ENCODE data around the gene MYO5C. TPM values are rescaled to one million over a fixed set of nuclear protein-coding genes. Genes with fewer than 3 reads are reported as not detected.

MYO5C gene
- total and polyA plus RNA-seq, 2 donors (not counting 3 experiments of a cell fraction or from before 2014, with no cell fraction given), result 7.5 to 19.4 TPM

DNA sequence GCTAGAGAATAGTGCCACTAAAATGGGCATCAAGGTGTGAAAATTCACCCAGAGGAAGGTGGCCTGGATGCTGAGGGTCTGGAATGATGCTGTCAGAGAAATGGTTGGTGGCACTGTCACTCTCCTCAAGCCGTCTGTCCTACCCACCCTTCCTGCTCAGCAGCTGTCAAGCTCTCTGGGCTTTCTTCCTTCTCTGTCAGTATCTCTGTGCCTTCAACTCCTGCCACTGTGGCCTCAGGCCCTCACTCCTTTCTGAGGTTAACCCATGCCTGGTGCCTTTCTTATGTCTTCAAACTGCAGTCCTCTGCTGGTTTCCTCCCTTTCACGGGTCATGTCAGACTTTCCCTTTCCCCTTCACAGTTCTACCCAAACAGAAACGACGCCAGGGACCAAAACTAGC is 4.4 kb downstream of the MYO5C start:
- Histone ChIP-seq H3K27ac (ENCODE audit: insufficient read depth, low read depth, low read length) (no peak overlapping the region), H2AFZ (ENCODE audit: low read depth, low read length) (no peak overlapping the region), H3K27me3 (ENCODE audit: control insufficient read depth in 2 of 2, insufficient read depth in 2 of 2, low read length in 2 of 2) (peaks cover 0 to 3% of the 10 kb centered on the region in 2 experiments), H3K4me3 (replicated peaks in 1 of 3; ENCODE audit: insufficient read depth in 1 of 3, low read depth in 1 of 3, low read length in 3 of 3) (no peak overlapping the region), H4K20me1 (replicated peaks; ENCODE audit: control insufficient read depth, extremely low read depth, insufficient read depth, low read length) (no peaks in the 10 kb centered on the region), H3K4me2 (ENCODE audit: insufficient read depth, low read length) (no peak overlapping the region), H3K9ac (replicated peaks; ENCODE audit: extremely low read depth, insufficient read depth, low read length) (no peak overlapping the region), H3K4me1 (ENCODE audit: control insufficient read depth, extremely low read depth, insufficient read depth, low read length) (peaks cover 7% of the 10 kb centered on the region), H3K79me2 (ENCODE audit: control insufficient read depth, insufficient read depth, low read length) (no peaks in the 10 kb centered on the region), H3K36me3 (ENCODE audit: control insufficient read depth in 2 of 2, extremely low read depth in 1 of 2, insufficient read depth in 2 of 2, low read length in 2 of 2) (no peaks in the 10 kb centered on the region), H3K9me1 (replicated peaks; ENCODE audit: control insufficient read depth, extremely low read depth, insufficient read depth, low read length) (no peaks in the 10 kb centered on the region), H3K9me3 (replicated peaks; ENCODE audit: control insufficient read depth, insufficient read depth, low read length) (no peaks in the 10 kb centered on the region)
- intact Hi-C loops (cut with micrococcal nuclease) (no loop called here), dilution Hi-C loops (cut with MboI; ENCODE audit: extremely low pct_ligation_motif_present, low sequenced_read_pairs) (no loop called here)
- ChIA-PET CTCF (interaction anchor here (0.9 to 1.7 kb wide), 3 partner anchors 13 to 107 kb away, joined by 3 to 4 read pairs (median 3); no protein-coding TSS in a partner anchor), POLR2A (no interaction called here)
- BruUV-seq (replicated peaks), result no TSS peak
- FAIRE-seq (no peak), DNase-seq (ENCODE audit: low read depth, low spot score) (no peak)
- TF ChIP-seq JUN (IDR thresholded peaks at IDR 0.05; ENCODE audit: borderline replicate concordance, insufficient read depth, insufficient read length, low read depth), result no peak
- TF ChIP-seq EZH2 (IDR thresholded peaks at IDR 0.05; ENCODE audit: borderline replicate concordance, low read depth, low read length, severe bottlenecking), result no peak
- no peak for TF ChIP-seq POLR2AphosphoS5 (IDR thresholded peaks at IDR 0.05; ENCODE audit: insufficient read depth, low read depth, low read length)
- TF ChIP-seq, protein P1, sequence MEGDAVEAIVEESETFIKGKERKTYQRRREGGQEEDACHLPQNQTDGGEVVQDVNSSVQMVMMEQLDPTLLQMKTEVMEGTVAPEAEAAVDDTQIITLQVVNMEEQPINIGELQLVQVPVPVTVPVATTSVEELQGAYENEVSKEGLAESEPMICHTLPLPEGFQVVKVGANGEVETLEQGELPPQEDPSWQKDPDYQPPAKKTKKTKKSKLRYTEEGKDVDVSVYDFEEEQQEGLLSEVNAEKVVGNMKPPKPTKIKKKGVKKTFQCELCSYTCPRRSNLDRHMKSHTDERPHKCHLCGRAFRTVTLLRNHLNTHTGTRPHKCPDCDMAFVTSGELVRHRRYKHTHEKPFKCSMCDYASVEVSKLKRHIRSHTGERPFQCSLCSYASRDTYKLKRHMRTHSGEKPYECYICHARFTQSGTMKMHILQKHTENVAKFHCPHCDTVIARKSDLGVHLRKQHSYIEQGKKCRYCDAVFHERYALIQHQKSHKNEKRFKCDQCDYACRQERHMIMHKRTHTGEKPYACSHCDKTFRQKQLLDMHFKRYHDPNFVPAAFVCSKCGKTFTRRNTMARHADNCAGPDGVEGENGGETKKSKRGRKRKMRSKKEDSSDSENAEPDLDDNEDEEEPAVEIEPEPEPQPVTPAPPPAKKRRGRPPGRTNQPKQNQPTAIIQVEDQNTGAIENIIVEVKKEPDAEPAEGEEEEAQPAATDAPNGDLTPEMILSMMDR (IDR thresholded peaks at IDR 0.05; ENCODE audit: extremely low read depth in 1 of 2, insufficient read depth in 1 of 2, low read depth in 1 of 2, low read length in 2 of 2), result no peak
- no peak for TF ChIP-seq POLR2A (IDR thresholded peaks at IDR 0.05; ENCODE audit: low read depth, low read length)
- TF ChIP-seq FOS (IDR thresholded peaks at IDR 0.05; ENCODE audit: borderline replicate concordance, insufficient read depth, low read length), result no peak
- no peak for TF ChIP-seq MYC (IDR thresholded peaks at IDR 0.05; ENCODE audit: low read depth, low read length)
- no peak for TF ChIP-seq MAX (IDR thresholded peaks at IDR 0.05; ENCODE audit: insufficient read depth, insufficient read length)
- TF ChIP-seq GATA2 (IDR thresholded peaks at IDR 0.05; ENCODE audit: insufficient read depth, insufficient read length, low read depth, low read length), result no peak
